CD4-positive, CD25-positive, alpha-beta regulatory T cell (primary cell): ENCODE measurements around the gene WASL. TPM values are rescaled to one million over a fixed set of nuclear protein-coding genes. Genes with fewer than 3 reads are reported as not detected.

Experiments
- ATAC-seq, 2 donors: fragments of 150-1000 bp; cut with Tn5 transposase; one replicate each; pipeline ENCODE4 v1.10.0; 2021; ENCODE audit warnings: low read depth in 2 of 2, moderate number of reproducible peaks in 2 of 2, moderate library complexity in 1 of 2
- DNase-seq, 3 donors: peaks; one replicate each; pipeline versions ENCODE4 v3.0.0 to v3.0.0-alpha.2; 2012 to 2022; ENCODE audit warnings: mixed read lengths in 1 of 3
- H3K27ac ChIP-seq: one replicate; pipeline ENCODE4 v1.7.0; 2013; ENCODE audit warnings: mild to moderate bottlenecking, low read length; ENCODE audit not compliant: insufficient read depth, poor library complexity, severe bottlenecking
- H3K27me3 ChIP-seq: one replicate; pipeline ENCODE4 v1.7.0; 2013; ENCODE audit warnings: low read length; ENCODE audit not compliant: control insufficient read depth, insufficient read depth
- H3K36me3 ChIP-seq: one replicate; pipeline ENCODE4 v1.7.0; 2013; ENCODE audit warnings: mild to moderate bottlenecking, low read length, moderate library complexity; ENCODE audit not compliant: control insufficient read depth, insufficient read depth
- H3K4me1 ChIP-seq: 2 replicates; pipeline ENCODE4 v1.7.0; 2013; ENCODE audit warnings: mild to moderate bottlenecking, low read length; ENCODE audit not compliant: insufficient read depth, control insufficient read depth, poor library complexity, severe bottlenecking
- H3K4me3 ChIP-seq: one replicate; pipeline ENCODE4 v1.7.0; 2013; ENCODE audit warnings: low read depth, mild to moderate bottlenecking, low read length, moderate library complexity
- H3K9me3 ChIP-seq, 2 experiments: 1 replicate in 1 of 2; 2 replicates in 1 of 2; pipeline ENCODE4 v1.7.0; 2013; ENCODE audit warnings: low read length in 2 of 2, mild to moderate bottlenecking in 1 of 2, moderate library complexity in 1 of 2; ENCODE audit not compliant: control insufficient read depth in 2 of 2
- H3K27ac Mint-ChIP-seq, 3 donors: one replicate each; pipeline ENCODE4 v1.8.0; 2020 to 2022; ENCODE audit warnings: mild to moderate bottlenecking in 3 of 3, mixed read lengths in 3 of 3, moderate library complexity in 2 of 3
- H3K27me3 Mint-ChIP-seq: one replicate; pipeline ENCODE4 v1.8.0; 2022; ENCODE audit warnings: mild to moderate bottlenecking, mixed read lengths
- H3K36me3 Mint-ChIP-seq: one replicate; pipeline ENCODE4 v1.8.0; 2020; ENCODE audit warnings: mixed read lengths
- H3K4me1 Mint-ChIP-seq, 4 donors: one replicate each; pipeline ENCODE4 v1.8.0; 2020 to 2022; ENCODE audit warnings: mixed read lengths in 4 of 4, mild to moderate bottlenecking in 1 of 4
- H3K4me3 Mint-ChIP-seq, 4 donors: one replicate each; pipeline ENCODE4 v1.8.0; 2020 to 2022; ENCODE audit warnings: mild to moderate bottlenecking in 4 of 4, mixed read lengths in 4 of 4, moderate library complexity in 3 of 4
- H3K9me3 Mint-ChIP-seq, 7 donors: one replicate each; pipeline ENCODE4 v1.8.0; 2020 to 2022; ENCODE audit warnings: mixed read lengths in 7 of 7, mild to moderate bottlenecking in 3 of 7, moderate library complexity in 2 of 7
- polyA plus RNA-seq, 4 donors: library from polyadenylated mRNA; unstranded; fragments of 300-500 nt; fragmentation: Illumina TruSeq; gene quantifications; one replicate each; pipeline ENCODE4 v1.2.3, GENCODE V29; 2021
- total RNA-seq: library from RNA; stranded (reverse); gene quantifications from one replicate; pipeline ENCODE4 v1.2.3, GENCODE V29; 2022

The WASL gene
- total and polyA plus RNA-seq, 5 donors from 2014 or later = 1.4 to 10.2 (median 1.9) TPM

GRCh38 chr7:123768493-123768892, 19.7 kb upstream of the WASL start:
- Mint-ChIP-seq H3K9me3 (peaks cover 0 to 4% (median 0%) of the 10 kb centered on the region in 7 donors), H3K36me3 (no peaks in the 10 kb centered on the region), H3K27ac (no peak overlapping the region), H3K4me1 (peaks cover 0 to 4% (median 0%) of the 10 kb centered on the region in 4 donors), H3K4me3 (no peak overlapping the region), H3K27me3 (peaks cover 18% of the 10 kb centered on the region)
- no peaks in the 10 kb centered on the region for H3K36me3 ChIP-seq
- no peaks in the 10 kb centered on the region for H3K4me1 ChIP-seq
- DNase-seq (no peak), ATAC-seq (no peak)
- H3K27me3 ChIP-seq = peaks cover 6% of the 10 kb centered on the region
- H3K9me3 ChIP-seq = no peaks in the 10 kb centered on the region
- H3K27ac ChIP-seq = no peak overlapping the region
- no peak overlapping the region for H3K4me3 ChIP-seq

- Histone ChIP-seq H3K27me3 (peaks cover 8% of the 10 kb centered on the region), H3K36me3 (no peaks in the 10 kb centered on the region), H3K9me3 (no peaks in the 10 kb centered on the region), H3K4me1 (no peaks in the 10 kb centered on the region), H3K27ac (no peak overlapping the region), H3K4me3 (no peak overlapping the region)
- Mint-ChIP-seq H3K36me3 (no peaks in the 10 kb centered on the region), H3K4me3 (no peak overlapping the region), H3K9me3 (peaks cover 0 to 2% (median 0%) of the 10 kb centered on the region in 7 donors), H3K4me1 (no peaks in the 10 kb centered on the region), H3K27ac (no peak overlapping the region), H3K27me3 (peaks cover 26% of the 10 kb centered on the region)
- ATAC-seq = no peak
- DNase-seq = no peak
Measured at GRCh38 chr7:123763191-123763661, 14.4 kb upstream of the WASL start.

- Histone ChIP-seq H3K36me3 (no peaks in the 10 kb centered on the region), H3K4me1 (no peaks in the 10 kb centered on the region), H3K9me3 (no peaks in the 10 kb centered on the region), H3K27me3 (peaks cover 6% of the 10 kb centered on the region), H3K4me3 (no peak overlapping the region), H3K27ac (no peak overlapping the region)
- Mint-ChIP-seq H3K36me3 (no peaks in the 10 kb centered on the region), H3K27ac (no peak overlapping the region), H3K27me3 (peaks cover 26% of the 10 kb centered on the region), H3K4me1 (no peaks in the 10 kb centered on the region), H3K9me3 (peaks cover 0 to 2% (median 0%) of the 10 kb centered on the region in 7 donors), H3K4me3 (no peak overlapping the region)
- no peak for DNase-seq
- no peak for ATAC-seq
Measured at GRCh38 chr7:123761729-123762128, 12.9 kb upstream of the WASL start.

- Mint-ChIP-seq H3K4me1 (peaks cover 0 to 12% (median 9%) of the 10 kb centered on the region in 4 donors), H3K27ac (no peak overlapping the region)
- H3K4me1 ChIP-seq = no peaks in the 10 kb centered on the region
Measured at GRCh38 chr7:123757095-123757494, 8.3 kb upstream of the WASL start.

GRCh38 chr7:123755338-123755737, 6.5 kb upstream of the WASL start:
- no peak overlapping the region for H3K4me3 ChIP-seq
- H3K36me3 ChIP-seq = no peaks in the 10 kb centered on the region
- H3K27ac Mint-ChIP-seq = no peak overlapping the region
- peaks cover 4 to 20% (median 18%) of the 10 kb centered on the region in 4 donors for H3K4me1 Mint-ChIP-seq
- DNase-seq (no peak), ATAC-seq (no peak)
- no peaks in the 10 kb centered on the region for H3K9me3 ChIP-seq
- H3K27ac ChIP-seq = no peak overlapping the region
- peaks cover 4% of the 10 kb centered on the region for H3K27me3 Mint-ChIP-seq
- H3K4me1 ChIP-seq = no peaks in the 10 kb centered on the region
- H3K4me3 Mint-ChIP-seq = no peak overlapping the region
- no peaks in the 10 kb centered on the region for H3K27me3 ChIP-seq
- H3K9me3 Mint-ChIP-seq = no peaks in the 10 kb centered on the region
- H3K36me3 Mint-ChIP-seq = no peaks in the 10 kb centered on the region

More at GRCh38 chr7:123757095-123757494, 8.3 kb upstream of the WASL start:
- Mint-ChIP-seq H3K36me3 (no peaks in the 10 kb centered on the region), H3K27me3 (peaks cover 9% of the 10 kb centered on the region), H3K9me3 (no peaks in the 10 kb centered on the region), H3K4me3 (no peak overlapping the region)
- peaks cover 3% of the 10 kb centered on the region for H3K27me3 ChIP-seq
- no peak overlapping the region for H3K4me3 ChIP-seq
- no peaks in the 10 kb centered on the region for H3K9me3 ChIP-seq
- H3K36me3 ChIP-seq = no peaks in the 10 kb centered on the region
- no peak for ATAC-seq
- no peak overlapping the region for H3K27ac ChIP-seq
- DNase-seq = no peak

GRCh38 chr7:123754271-123754871, 5.6 kb upstream of the WASL start:
- DNase-seq = no peak

GRCh38 chr7:123752534-123752933, 3.7 kb upstream of the WASL start:
- Mint-ChIP-seq H3K27ac (no peak overlapping the region), H3K36me3 (no peaks in the 10 kb centered on the region), H3K9me3 (no peaks in the 10 kb centered on the region), H3K4me1 (peaks cover 5 to 35% (median 30%) of the 10 kb centered on the region in 4 donors), H3K4me3 (no peak overlapping the region), H3K27me3 (peaks cover 4% of the 10 kb centered on the region)
- ATAC-seq = no peak
- Histone ChIP-seq H3K4me1 (peaks cover 11% of the 10 kb centered on the region), H3K27me3 (no peaks in the 10 kb centered on the region), H3K9me3 (no peaks in the 10 kb centered on the region), H3K36me3 (no peaks in the 10 kb centered on the region), H3K4me3 (no peak overlapping the region), H3K27ac (no peak overlapping the region)
- DNase-seq = no peak

More at GRCh38 chr7:123754271-123754871, 5.6 kb upstream of the WASL start:
- Mint-ChIP-seq H3K9me3 (no peaks in the 10 kb centered on the region), H3K27ac (peak overlapping the region in 2 of 3 donors; percentile 13 to 26), H3K36me3 (no peaks in the 10 kb centered on the region), H3K27me3 (peaks cover 4% of the 10 kb centered on the region), H3K4me3 (no peak overlapping the region), H3K4me1 (peaks cover 5 to 26% (median 25%) of the 10 kb centered on the region in 4 donors)
- no peak for ATAC-seq
- no peaks in the 10 kb centered on the region for H3K27me3 ChIP-seq
- H3K4me3 ChIP-seq = no peak overlapping the region
- peaks cover 3% of the 10 kb centered on the region for H3K4me1 ChIP-seq
- no peak overlapping the region for H3K27ac ChIP-seq
- H3K36me3 ChIP-seq = no peaks in the 10 kb centered on the region
- H3K9me3 ChIP-seq = no peaks in the 10 kb centered on the region

GRCh38 chr7:123751821-123752220, 3.0 kb upstream of the WASL start:
- H3K27ac Mint-ChIP-seq = peak overlapping the region in 1 of 3 donors; percentile 66
- peak overlapping the region in 1 of 4 donors; percentile 56 for H3K4me3 Mint-ChIP-seq
- no peaks in the 10 kb centered on the region for H3K36me3 Mint-ChIP-seq
- ATAC-seq (no peak), DNase-seq (no peak)
- H3K9me3 Mint-ChIP-seq = no peaks in the 10 kb centered on the region
- no peak overlapping the region for H3K4me3 ChIP-seq
- no peak overlapping the region for H3K27ac ChIP-seq
- H3K27me3 Mint-ChIP-seq = peaks cover 4% of the 10 kb centered on the region
- H3K4me1 ChIP-seq = peaks cover 18% of the 10 kb centered on the region
- no peaks in the 10 kb centered on the region for H3K36me3 ChIP-seq
- H3K27me3 ChIP-seq = no peaks in the 10 kb centered on the region
- H3K4me1 Mint-ChIP-seq = peaks cover 9 to 42% (median 37%) of the 10 kb centered on the region in 4 donors
- H3K9me3 ChIP-seq = no peaks in the 10 kb centered on the region
